ENCODE data around the gene RIBC1.
"Not testable (repeated sequence)": the region's sequence is repeated elsewhere in the genome, so short reads cannot be mapped to it uniquely, and the experiment has no call there.

Gene RIBC1

DNA sequence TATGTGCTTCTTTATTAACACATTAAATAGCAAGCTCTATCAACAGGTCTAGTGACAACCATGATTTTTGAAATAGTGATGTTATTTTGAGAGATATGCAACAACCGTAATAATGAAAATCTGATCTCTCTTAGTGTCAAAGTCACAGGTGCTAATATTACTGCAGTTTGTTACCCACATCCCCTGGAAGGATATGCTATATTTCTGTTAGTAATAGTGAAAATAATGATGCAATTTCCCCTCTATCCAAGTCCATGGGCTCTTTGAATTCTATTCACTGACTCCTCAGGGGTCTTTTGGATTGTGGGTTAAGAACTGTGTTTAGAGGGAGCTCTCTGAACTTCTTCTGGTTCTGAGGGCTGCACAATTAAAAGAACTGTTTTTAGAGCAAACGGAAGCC, 14.5 kb downstream of the RIBC1 start:
- no peak for DNase-seq

- peak; percentile 15 to 90 (median 53) for DNase-seq
These were observed 15.6 kb downstream of the RIBC1 start for GRCh38 chrX:53438174-53438831.

DNA sequence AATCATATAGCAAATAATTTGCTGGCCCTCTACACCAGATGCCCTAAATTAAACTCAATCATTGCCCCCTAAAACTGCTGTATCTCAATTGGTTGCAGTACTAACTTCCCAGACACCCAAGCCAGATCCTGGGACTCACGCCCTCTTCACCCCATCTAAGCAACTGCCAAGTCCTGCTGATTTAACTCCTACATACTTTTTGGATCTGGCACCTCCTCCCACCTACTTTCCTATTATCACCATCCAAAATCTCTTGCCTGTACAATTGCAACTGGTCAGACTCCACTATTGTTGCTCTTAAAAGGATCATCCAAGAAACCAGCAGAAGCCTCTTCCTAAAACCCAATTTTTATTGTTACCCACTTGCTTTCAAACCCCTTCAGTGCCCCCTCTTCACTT, 16.2 kb downstream of the RIBC1 start:
- DNase-seq, result no peak

- peak in 2 of 3 experiments; percentile 60 to 69 for DNase-seq
These were observed 17.4 kb downstream of the RIBC1 start for GRCh38 chrX:53440101-53440500.

GRCh38 chrX:53440621-53441517, 18.2 kb downstream of the RIBC1 start:
- peak in 2 of 3 experiments; percentile 65 to 69 for DNase-seq

- peak; percentile 84 to 92 (median 84) for DNase-seq
These were observed 19.1 kb downstream of the RIBC1 start for GRCh38 chrX:53441531-53442321.

GRCh38 chrX:53442322-53442631, 19.6 kb downstream of the RIBC1 start:
- no peak for DNase-seq

GRCh38 chrX:53445977-53446376, 23.3 kb downstream of the RIBC1 start:
- peak; percentile 20 to 59 (median 28) for DNase-seq

GRCh38 chrX:53447441-53447840, 24.8 kb downstream of the RIBC1 start:
- DNase-seq, result no peak

GRCh38 chrX:53449632-53450031, 27.0 kb downstream of the RIBC1 start:
- DNase-seq, result no peak

GRCh38 chrX:53452812-53453211, 30.1 kb downstream of the RIBC1 start:
- DNase-seq, result no peak

DNA sequence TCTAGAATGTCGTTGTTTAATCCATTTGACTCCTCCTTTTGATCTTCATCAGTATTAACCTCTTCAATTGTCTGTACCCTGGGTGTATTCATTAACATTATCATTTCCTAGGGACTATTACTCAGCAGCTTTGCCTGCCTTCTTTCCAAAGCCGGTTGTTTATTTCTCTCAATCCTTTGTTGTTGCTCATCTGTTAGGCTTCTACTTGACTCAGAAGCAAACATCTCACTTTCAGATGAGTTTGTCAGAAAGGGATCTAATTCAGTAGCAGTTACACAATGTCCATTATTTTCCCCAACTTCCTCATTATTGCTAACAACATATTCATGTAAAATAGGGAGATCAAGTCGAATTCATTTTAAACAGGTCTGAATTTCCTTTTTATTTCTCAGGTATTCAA, 33.6 kb downstream of the RIBC1 start:
- no peak for DNase-seq

- DNase-seq, result no peak
These were observed 35.4 kb downstream of the RIBC1 start for GRCh38 chrX:53458082-53458481.

DNA sequence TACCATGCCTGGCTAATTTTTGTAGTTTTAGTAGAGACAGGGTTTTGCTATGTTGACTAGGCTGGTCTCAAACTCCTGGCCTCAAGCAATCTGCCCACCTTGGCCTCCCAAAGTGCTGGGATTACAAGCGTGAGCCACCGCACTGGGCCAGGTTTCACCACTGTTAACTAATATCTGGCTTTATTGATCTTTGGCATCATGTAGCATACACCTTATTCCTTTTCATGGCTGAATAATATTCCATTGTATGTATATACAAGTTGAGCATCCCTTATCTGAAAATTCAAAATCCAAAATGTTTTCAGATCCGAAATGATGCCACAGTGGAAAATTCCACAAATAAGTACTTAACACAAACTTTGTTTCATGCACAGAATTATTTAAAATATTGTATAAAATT, 46.0 kb downstream of the RIBC1 start:
- not testable (repeated sequence) for DNase-seq

DNA sequence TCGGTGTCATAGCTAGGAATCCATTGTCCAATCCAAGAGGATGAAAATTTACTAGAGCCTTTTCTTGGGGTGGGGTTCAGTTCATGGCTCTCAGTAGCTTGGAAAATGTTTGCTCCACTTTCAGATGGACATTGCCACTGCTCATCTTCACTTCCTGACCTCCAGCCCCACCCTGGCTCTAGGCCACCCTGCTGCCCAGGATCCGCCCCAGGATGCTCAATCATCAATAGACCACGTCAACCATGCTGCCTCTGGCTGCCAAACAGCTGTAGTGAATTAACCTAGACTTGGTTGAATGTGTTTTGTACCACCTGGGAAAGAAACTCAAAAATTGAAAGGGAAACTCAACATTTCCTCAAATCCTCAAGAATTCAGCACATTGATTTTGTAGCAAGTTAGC, 48.7 kb downstream of the RIBC1 start:
- DNase-seq, result no peak

DNA sequence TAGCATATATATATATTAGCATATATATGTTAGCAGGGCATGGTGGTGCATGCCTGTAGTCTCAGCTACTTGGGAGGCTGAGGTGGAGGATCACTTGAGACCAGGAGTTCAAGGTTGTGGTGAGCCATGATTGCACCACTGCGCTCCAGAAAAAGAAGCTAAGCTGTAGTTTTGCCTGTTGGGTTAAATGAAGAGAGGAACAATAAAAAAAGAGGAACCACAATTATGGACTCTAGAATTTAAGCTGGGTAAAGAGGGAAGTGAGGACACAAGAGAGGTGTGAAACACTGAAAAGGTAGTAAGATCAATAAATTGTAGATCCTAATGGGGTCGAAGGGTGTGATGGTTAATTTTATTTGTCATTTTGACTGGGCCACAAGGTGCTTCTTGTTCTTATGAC, 52.0 kb downstream of the RIBC1 start:
- no peak for DNase-seq

DNA sequence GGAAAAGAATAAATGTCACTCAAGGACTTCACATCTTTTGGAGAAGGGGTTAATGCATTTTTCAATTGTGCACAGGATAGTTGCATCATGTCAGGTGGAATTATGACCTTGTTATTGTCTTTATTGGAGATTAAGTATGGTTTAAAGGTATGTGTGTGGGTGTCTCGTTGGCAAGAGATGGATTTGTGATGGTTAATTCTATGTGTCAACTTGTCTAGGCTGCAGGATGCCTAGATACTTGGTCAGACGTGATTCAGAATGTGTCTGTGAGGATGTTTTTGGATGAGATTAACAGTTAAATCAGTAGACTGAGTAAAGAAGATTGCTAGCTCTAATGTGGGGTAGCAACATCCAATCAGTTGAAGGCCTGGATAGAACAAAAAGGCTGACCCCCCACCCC, 53.7 kb downstream of the RIBC1 start:
- DNase-seq, result no peak

GRCh38 chrX:53479301-53479700, 56.6 kb downstream of the RIBC1 start:
- no peak for DNase-seq
